ENCODE measurements around the gene LSAMP.

LSAMP gene

GRCh38 chr3:116388867-116389385 lies 56.4 kb downstream of the LSAMP start:
- H3K27me3 ChIP-seq (ENCODE audit: insufficient read depth, low read length, poor library complexity, severe bottlenecking) = no peaks in the 10 kb centered on the region
- H4K20me1 ChIP-seq (ENCODE audit: insufficient read depth, low read length, poor library complexity, severe bottlenecking) = no peaks in the 10 kb centered on the region
- H3K4me3 ChIP-seq (ENCODE audit: low read length, poor library complexity, severe bottlenecking) = no peak overlapping the region
- no peak overlapping the region for H3K9ac ChIP-seq (ENCODE audit: low read depth, low read length, poor library complexity, severe bottlenecking)
- H3K36me3 ChIP-seq (ENCODE audit: insufficient read depth, low read length) = no peaks in the 10 kb centered on the region
- no peaks in the 10 kb centered on the region for H3K4me1 ChIP-seq (ENCODE audit: insufficient read depth, low read length, poor library complexity, severe bottlenecking)
- no peak overlapping the region for H2AFZ ChIP-seq (ENCODE audit: low read length)
- no peak overlapping the region for H3K4me2 ChIP-seq (ENCODE audit: low read depth, low read length, poor library complexity, severe bottlenecking)
- no peaks in the 10 kb centered on the region; the same call in 1 of the 2 replicates for H3K9me3 ChIP-seq (ENCODE audit: insufficient read depth, low read depth, low read length)
- no peaks in the 10 kb centered on the region for H3F3A ChIP-seq (ENCODE audit: low read depth)
- no peaks in the 10 kb centered on the region for H3K79me2 ChIP-seq (ENCODE audit: insufficient read depth, low read length)
- H3K9me2 ChIP-seq (replicated peaks; ENCODE audit: low read depth, low read length) = no peaks in the 10 kb centered on the region
- TF ChIP-seq, protein P1, sequence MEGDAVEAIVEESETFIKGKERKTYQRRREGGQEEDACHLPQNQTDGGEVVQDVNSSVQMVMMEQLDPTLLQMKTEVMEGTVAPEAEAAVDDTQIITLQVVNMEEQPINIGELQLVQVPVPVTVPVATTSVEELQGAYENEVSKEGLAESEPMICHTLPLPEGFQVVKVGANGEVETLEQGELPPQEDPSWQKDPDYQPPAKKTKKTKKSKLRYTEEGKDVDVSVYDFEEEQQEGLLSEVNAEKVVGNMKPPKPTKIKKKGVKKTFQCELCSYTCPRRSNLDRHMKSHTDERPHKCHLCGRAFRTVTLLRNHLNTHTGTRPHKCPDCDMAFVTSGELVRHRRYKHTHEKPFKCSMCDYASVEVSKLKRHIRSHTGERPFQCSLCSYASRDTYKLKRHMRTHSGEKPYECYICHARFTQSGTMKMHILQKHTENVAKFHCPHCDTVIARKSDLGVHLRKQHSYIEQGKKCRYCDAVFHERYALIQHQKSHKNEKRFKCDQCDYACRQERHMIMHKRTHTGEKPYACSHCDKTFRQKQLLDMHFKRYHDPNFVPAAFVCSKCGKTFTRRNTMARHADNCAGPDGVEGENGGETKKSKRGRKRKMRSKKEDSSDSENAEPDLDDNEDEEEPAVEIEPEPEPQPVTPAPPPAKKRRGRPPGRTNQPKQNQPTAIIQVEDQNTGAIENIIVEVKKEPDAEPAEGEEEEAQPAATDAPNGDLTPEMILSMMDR (conservative IDR thresholded peaks at IDR 0.05; ENCODE audit: low read length) = no peak

DNA sequence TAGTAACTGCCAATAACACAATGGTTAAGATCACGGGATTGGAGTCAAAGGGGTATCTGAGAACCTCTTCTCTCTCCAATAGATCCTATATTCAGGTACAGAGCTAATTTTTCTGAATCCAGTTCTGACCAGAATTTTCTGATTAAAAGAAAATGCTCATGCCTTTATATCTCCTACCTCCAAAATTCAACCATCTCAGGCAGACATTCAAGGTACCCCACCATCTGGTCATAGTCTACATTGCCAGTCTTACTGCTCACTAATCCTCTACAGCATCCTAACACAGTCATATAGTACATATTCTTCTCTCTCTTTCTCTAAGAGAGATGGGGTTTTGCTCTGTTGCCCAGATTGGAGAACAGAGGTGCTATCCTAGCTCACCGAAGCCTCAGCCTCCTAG lies 59.1 kb downstream of the LSAMP start:
- no peak for TF ChIP-seq EZH2phosphoT487 (IDR thresholded peaks at IDR 0.05; ENCODE audit: borderline replicate concordance)
- TF ChIP-seq, protein P1 (conservative IDR thresholded peaks at IDR 0.05; ENCODE audit: low read length) = no peak
- H3K36me3 ChIP-seq (ENCODE audit: insufficient read depth, low read length) = no peaks in the 10 kb centered on the region
- H4K20me1 ChIP-seq (ENCODE audit: insufficient read depth, low read length, poor library complexity, severe bottlenecking) = no peaks in the 10 kb centered on the region
- H3F3A ChIP-seq (ENCODE audit: low read depth) = no peaks in the 10 kb centered on the region
- no peak overlapping the region for H3K4me3 ChIP-seq (ENCODE audit: low read length, poor library complexity, severe bottlenecking)
- no peak overlapping the region for H2AFZ ChIP-seq (ENCODE audit: low read length)
- H3K4me2 ChIP-seq (ENCODE audit: low read depth, low read length, poor library complexity, severe bottlenecking) = no peak overlapping the region
- no peaks in the 10 kb centered on the region for H3K27me3 ChIP-seq (ENCODE audit: insufficient read depth, low read length, poor library complexity, severe bottlenecking)
- H3K9me3 ChIP-seq (ENCODE audit: insufficient read depth, low read depth, low read length) = no peaks in the 10 kb centered on the region
- H3K9ac ChIP-seq (ENCODE audit: low read depth, low read length, poor library complexity, severe bottlenecking) = no peak overlapping the region
- no peaks in the 10 kb centered on the region for H3K9me2 ChIP-seq (replicated peaks; ENCODE audit: low read depth, low read length)
- no peaks in the 10 kb centered on the region for H3K4me1 ChIP-seq (ENCODE audit: insufficient read depth, low read length, poor library complexity, severe bottlenecking)
- no peaks in the 10 kb centered on the region for H3K79me2 ChIP-seq (ENCODE audit: insufficient read depth, low read length)

- Histone ChIP-seq H3K79me2 (ENCODE audit: insufficient read depth, low read length) (no peaks in the 10 kb centered on the region), H3F3A (ENCODE audit: low read depth) (no peaks in the 10 kb centered on the region), H2AFZ (ENCODE audit: low read length) (no peak overlapping the region), H3K9ac (ENCODE audit: low read depth, low read length, poor library complexity, severe bottlenecking) (no peak overlapping the region), H3K27me3 (ENCODE audit: insufficient read depth, low read length, poor library complexity, severe bottlenecking) (no peaks in the 10 kb centered on the region), H3K4me1 (ENCODE audit: insufficient read depth, low read length, poor library complexity, severe bottlenecking) (no peaks in the 10 kb centered on the region), H4K20me1 (ENCODE audit: insufficient read depth, low read length, poor library complexity, severe bottlenecking) (no peaks in the 10 kb centered on the region), H3K9me2 (replicated peaks; ENCODE audit: low read depth, low read length) (no peaks in the 10 kb centered on the region), H3K4me2 (ENCODE audit: low read depth, low read length, poor library complexity, severe bottlenecking) (no peak overlapping the region), H3K36me3 (ENCODE audit: insufficient read depth, low read length) (no peaks in the 10 kb centered on the region), H3K4me3 (ENCODE audit: low read length, poor library complexity, severe bottlenecking) (no peak overlapping the region), H3K9me3 (ENCODE audit: insufficient read depth, low read depth, low read length) (no peaks in the 10 kb centered on the region)
- TF ChIP-seq, protein P1 (conservative IDR thresholded peaks at IDR 0.05; ENCODE audit: low read length) = no peak
- TF ChIP-seq EZH2phosphoT487 (IDR thresholded peaks at IDR 0.05; ENCODE audit: borderline replicate concordance) = no peak
Observed at GRCh38 chr3:116384717-116385116, 60.6 kb downstream of the LSAMP start.
